HG02970 (cell line): ENCODE data around the gene CAMTA1.

Experiments used
- ATAC-seq: cut with Tn5 transposase; IDR thresholded peaks from one replicate; pipeline ENCODE4 v1.9.1; 2021; ENCODE audit warnings: mild to moderate bottlenecking, moderate library complexity, moderate number of reproducible peaks; ENCODE audit not compliant: unreplicated experiment, low FRiP score

Gene CAMTA1

GRCh38 chr1:6869545-6869944, 84.3 kb downstream of the CAMTA1 start:
- no peak for ATAC-seq

GRCh38 chr1:6870086-6870485, 84.8 kb downstream of the CAMTA1 start:
- no peak for ATAC-seq

- no peak for ATAC-seq
These were observed 85.3 kb downstream of the CAMTA1 start for GRCh38 chr1:6870571-6870970.

- no peak for ATAC-seq
These were observed 86.2 kb downstream of the CAMTA1 start for GRCh38 chr1:6871300-6871972.

GRCh38 chr1:6872573-6873261, 87.5 kb downstream of the CAMTA1 start:
- no peak for ATAC-seq

GRCh38 chr1:6873298-6874015, 88.2 kb downstream of the CAMTA1 start:
- no peak for ATAC-seq

- no peak for ATAC-seq
These were observed 89.0 kb downstream of the CAMTA1 start for GRCh38 chr1:6874298-6874697.

GRCh38 chr1:6880951-6881690, 95.9 kb downstream of the CAMTA1 start:
- no peak for ATAC-seq

- ATAC-seq: no peak
These were observed 97.2 kb downstream of the CAMTA1 start for GRCh38 chr1:6882414-6882813.

GRCh38 chr1:6884652-6885153, 99.4 kb downstream of the CAMTA1 start:
- no peak for ATAC-seq

- no peak for ATAC-seq
These were observed 100.2 kb downstream of the CAMTA1 start for GRCh38 chr1:6885426-6885825.

- ATAC-seq: no peak
These were observed 101.3 kb downstream of the CAMTA1 start for GRCh38 chr1:6886523-6886922.

- no peak for ATAC-seq
These were observed 103.0 kb downstream of the CAMTA1 start for GRCh38 chr1:6888268-6888667.

GRCh38 chr1:6888870-6889269, 103.6 kb downstream of the CAMTA1 start:
- no peak for ATAC-seq

- ATAC-seq: no peak
These were observed 104.7 kb downstream of the CAMTA1 start for GRCh38 chr1:6889875-6890480.

- no peak for ATAC-seq
These were observed 105.4 kb downstream of the CAMTA1 start for GRCh38 chr1:6890686-6891085.

- ATAC-seq: no peak
These were observed 106.7 kb downstream of the CAMTA1 start for GRCh38 chr1:6891781-6892579.

GRCh38 chr1:6893388-6893787, 108.1 kb downstream of the CAMTA1 start:
- no peak for ATAC-seq

GRCh38 chr1:6897138-6897537, 111.9 kb downstream of the CAMTA1 start:
- no peak for ATAC-seq
